SIG-M5 treated with dmso at 0.1 percent for 504 hours (cell line): Measurements from ENCODE around the gene SLC51A.
A peak's percentile ranks its signal among the peaks of the same experiment; 100 is the strongest.
"Not testable (repeated sequence)": the region's sequence is repeated elsewhere in the genome, so short reads cannot be mapped to it uniquely, and the experiment has no call there.

Experiments
- DNase-seq: peaks from one replicate; lab custom pipeline; 2025; ENCODE audit not compliant: unreplicated experiment; lab: John Stamatoyannopoulos, UW

The SLC51A gene

DNA sequence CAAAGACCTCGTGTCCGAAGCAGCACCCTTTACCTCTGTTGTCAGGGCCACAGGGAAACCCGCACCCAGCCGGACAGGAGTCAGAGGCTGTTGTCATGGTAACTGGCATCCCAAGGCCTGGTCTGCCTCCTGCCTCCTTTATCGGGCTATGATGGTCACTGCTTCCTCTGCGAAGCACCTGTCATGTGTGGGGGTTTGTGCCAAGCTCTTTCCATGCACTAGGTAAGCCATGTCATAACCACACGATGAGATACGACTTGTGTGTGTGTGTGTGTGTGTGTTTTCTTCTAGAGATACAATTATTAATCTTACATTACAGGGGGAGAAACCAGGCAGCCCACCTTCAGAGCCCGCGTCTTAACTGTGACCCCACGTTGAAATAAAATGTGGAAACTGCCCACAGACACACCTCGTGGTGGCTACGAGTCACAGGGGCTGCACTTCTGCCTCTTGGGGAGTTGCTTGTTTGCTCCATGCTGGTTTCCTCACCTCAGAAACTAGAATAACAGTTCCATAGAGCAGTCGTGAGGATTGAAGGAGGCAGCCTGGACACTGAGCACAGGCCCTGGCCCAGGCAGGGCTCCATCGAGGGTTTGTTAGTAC, 23.1 kb upstream of the SLC51A start:
- no peak for DNase-seq

DNA sequence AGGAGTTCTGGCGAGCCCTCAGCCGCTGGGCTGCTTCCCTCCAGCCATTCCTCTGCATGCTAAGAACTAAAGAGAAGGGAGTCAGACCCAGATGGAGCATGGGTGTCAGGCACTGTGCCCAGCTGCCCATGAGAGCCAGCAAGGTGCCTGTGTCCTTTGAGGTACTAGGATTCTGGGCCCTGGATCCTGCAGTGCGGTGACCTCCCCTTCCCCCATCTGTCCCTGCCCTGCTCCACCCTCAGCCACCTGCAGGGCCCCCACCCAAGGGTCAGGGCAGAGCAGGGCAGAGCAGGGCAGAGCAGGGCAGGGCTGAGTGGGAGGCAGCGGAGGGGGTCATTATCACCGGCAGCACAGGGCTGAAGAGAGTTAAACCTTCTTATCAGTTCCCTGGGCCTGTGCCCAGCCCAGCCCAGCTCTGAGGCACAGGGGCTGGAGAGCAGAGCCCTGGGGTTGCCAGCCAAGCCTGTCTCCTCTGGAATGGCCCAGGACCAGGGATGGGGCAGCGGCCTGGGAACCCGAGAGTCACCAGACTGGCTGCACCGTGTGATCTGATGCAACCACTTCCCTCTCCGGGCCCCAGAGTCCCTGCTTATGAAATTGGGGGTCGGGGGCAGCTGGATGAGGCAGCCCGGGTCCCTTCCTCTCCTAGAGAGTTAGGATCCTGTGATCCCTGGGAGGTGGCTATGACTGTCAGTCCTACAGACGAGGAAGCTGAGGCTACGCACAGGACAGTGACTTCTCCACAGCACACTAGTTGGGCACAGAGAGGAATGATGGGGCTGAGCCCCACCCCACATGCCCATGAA, 22.4 kb upstream of the SLC51A start:
- DNase-seq, result peak; percentile 19

DNA sequence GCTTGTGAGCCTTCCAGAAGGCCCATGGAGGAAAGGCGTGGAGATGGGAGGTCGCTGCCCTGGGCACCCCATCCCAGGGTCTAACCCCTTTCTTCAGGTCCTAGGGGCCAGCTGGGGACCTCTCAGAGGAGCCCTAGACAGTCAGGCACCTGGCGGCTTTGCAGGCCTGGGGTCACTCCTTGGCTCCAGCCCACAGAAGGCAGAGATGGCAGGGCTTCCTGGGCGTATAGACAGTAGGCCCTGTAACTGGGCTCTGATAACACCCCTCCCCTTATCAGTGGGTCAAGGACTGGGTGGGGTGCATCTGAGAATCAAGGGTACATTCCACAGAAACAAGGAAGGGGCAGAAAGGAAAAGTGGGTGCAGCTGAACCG, 21.8 kb upstream of the SLC51A start:
- DNase-seq, result no peak

DNA sequence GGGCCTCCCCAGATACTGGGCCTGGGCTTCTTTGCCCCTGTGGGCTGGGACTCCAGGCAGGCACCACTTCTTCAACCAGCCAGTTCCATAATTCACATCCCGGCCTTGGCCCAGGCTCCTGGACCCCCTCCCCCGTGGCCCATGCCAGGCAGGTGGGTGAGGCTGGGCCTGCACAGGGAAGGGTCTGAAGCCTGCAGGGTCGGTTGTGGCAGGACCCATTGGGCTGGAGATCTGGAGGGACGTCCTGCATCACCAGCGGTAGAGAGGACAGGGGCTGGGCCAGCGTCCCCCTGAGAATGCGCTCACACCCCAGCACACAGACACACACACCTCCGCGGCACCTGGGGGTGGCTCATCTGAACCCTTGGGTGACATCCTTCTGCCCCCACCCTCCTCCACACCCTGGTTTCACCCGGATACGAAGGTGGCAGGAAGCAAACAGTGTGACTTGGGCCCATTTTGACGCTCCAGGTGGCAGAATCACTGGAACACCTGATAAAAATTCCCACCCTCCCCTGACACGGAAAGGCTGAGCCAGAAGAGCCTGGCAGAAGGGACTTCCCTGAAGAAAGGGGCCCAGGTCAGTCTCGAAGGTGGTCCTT, 20.6 kb upstream of the SLC51A start:
- DNase-seq, result no peak

DNA sequence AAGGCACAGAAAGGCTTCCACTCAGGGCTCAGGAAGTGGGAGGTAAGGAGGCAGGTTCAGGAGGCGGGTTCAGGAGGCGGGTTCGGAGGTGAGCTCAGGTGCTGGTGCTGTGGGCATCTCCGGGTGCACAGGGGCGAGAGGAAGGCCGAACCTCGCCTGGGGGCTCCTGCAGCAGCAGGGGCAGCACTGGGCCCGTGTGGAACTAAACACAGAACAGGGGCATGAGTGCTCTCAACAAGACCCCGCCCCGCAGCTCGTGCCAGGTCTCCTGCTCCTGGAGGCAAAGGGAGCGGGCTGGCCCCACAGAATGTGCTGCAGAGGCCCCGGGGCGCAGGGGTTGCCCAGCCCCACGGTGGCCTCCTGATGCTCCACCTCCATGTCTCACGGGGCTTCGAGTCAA, 18.8 kb upstream of the SLC51A start:
- no peak for DNase-seq

DNA sequence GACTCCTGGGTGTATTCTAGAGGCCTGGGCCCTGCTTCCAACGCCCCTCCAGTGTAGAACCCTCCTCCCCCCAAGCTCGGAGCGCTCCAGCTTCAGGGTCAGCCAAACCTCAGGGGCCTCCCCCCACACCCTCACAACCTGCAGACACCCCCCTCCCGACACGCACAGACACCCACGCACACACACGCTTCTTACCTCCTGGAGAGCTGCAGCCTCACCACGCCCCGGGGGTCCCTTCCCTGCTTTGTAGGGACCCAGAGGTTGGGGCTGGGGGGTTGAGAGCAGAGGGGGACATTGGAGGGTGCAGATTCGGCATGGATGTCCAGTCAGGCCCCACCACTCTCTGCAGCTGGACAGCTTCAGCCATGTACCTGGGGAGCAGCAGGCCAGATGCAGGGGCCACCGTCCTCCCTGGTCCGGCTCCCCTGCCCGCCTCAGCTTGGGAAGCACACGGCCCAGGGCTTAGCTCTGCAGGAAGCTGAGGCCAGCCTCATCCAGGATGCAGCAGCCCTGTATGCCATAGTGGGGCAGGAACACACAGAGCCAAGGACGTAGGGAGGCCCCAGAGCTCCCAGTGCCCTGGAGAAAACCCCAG, 18.2 kb upstream of the SLC51A start:
- no peak for DNase-seq

DNA sequence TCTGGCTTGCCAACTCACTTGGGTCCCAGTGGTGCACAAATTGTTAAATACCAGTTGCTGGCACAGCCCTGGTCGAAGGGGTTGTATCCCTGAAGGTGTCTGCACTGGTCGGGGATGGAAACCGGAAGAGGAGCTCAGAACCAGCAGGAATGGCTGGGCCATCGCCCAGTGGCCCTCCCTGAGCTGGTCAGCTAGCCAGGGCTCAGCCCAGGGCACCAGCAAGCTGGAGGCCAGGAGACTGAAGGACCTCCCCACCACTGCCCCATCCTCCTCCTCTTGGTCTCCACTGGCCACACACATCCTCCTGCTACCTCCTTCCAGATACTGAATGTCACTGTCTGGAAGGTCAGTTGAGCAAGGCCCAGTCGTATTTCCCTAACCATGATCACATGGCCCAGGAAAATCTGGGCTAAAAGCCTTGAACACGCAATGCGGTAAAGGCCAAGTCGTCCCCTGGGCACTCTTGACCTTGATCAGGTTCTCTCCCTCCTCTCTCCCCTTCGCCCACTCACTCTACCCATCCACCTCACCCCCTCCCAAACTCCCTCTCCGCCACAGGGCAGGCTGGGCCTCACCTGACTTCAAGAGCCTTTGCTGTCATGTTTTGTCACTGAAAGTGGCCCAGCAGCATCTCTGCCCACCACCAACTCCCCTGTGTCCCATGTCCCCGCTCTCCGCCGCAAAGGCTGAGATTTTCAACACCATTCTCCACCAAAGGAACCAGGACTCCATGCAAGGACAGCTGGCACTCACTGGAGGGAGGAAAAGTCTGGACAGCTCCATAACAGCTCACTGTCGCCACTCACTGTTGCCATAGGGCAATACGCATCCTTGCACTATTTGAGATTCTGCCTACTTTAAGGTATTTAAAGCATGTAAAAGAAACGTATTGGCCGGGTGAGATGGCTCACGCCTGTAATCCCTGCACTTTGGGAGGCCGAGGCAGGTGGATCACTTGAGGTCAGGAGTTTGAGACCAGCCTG, 17.3 kb upstream of the SLC51A start:
- DNase-seq, result peak; percentile 21

DNA sequence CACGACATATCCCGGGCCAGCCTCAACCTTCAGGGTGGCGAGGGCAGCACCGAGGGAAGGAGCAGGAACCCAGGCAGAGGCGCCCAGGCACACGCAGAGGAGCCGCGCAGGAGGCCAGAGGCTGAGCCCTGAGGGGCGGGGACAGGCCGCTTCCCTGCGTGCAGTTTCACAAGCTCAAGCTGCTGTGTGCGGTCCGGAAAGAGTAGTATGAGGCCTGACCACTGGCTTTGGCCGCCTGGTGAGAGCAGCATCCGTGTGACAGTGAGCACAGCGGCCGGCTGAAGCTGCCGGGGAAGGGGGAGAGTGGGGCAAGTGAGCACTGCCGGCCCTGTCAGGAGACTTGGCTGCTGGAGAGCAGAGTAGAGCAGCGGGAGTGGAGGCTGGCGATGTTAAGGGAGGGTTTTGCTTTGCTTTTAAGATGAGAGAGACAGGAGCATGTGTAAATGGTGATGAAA, 13.8 kb upstream of the SLC51A start:
- DNase-seq, result peak; percentile 67

DNA sequence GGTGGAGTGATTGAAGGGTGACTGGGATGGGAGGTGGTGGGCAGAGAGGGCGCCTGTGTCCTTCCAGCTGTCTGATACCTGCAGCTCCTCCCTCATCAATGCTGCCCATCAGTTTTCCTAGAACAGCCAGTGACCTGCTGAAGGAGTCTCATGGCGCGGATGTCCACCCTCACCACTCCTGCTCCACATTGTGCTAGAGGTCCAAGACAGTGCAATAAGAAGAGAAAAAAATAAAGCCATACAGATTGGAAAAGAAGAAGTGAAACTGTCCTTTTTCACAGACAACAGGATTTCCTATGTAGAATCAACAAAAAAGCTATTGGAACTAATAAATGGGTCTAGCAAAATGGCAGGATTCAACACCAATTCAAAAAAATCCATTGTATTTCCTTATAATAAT, 12.5 kb upstream of the SLC51A start:
- peak; percentile 56 for DNase-seq

DNA sequence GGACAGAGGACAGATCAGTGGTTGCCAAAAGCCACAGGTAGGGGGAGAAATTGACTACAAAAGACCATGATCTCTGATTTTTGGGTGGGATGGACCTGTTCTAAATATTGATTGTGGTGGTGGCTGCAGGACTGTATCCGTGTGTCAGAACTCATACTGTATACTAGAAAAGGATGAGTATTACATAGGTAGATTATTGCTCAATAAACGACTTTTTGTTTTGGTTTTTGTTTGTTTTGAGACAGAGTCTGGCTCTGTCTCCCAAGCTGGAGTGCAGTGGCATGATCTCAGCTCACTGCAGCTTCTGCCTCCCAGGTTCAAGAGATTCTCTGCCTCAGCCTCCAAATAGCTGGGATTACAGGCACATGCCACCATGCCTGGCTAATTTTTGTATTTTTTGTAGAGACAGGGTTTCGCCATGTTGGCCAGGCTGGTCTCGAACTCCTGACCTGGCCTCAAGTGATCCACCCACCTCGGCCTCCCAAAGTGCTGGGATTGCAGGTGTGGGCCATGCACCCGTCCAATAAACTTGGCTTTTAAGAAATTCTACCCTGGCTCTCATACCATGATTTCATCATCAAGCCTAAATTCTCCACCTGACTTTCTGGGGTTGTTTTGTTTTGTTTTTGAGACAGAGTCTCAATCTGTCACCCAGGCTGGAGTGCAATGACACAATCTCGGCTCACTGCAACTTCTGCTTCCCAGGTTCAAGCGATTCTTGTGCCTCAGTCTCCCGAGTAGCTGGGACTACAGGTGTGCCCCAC, 10.7 kb upstream of the SLC51A start:
- DNase-seq, result not testable (repeated sequence)

DNA sequence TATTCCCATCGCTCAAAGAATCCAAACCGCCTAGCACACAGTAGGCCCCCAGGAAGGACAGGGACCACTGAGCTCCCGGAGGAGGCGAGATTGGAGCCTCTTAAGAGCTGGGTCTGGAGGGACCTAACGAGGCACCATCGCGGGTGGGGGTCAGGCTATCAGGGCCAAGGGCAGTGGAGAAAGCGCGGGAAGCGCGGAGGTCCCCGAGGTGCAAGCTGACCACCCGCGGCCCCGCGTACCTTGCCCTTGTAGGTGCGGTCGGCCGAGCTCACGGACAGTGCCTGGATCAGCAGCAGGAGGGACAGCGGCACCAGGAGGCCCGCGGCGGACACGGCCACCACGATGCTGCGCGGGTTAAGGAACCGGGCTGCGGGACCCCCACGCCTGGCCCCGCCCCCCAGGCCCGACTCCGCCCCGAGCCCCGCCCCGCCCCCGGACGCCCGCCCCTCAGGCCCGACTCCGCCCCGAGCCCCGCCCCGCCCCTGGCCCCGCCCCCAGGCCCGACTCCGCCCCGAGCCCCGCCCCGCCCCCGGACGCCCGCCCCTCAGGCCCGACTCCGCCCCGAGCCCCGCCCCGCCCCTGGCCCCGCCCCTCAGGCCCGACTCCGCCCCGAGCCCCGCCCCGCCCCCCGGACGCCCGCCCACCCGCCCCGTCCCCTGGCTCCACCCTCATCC, 9.0 kb upstream of the SLC51A start:
- DNase-seq, result no peak

DNA sequence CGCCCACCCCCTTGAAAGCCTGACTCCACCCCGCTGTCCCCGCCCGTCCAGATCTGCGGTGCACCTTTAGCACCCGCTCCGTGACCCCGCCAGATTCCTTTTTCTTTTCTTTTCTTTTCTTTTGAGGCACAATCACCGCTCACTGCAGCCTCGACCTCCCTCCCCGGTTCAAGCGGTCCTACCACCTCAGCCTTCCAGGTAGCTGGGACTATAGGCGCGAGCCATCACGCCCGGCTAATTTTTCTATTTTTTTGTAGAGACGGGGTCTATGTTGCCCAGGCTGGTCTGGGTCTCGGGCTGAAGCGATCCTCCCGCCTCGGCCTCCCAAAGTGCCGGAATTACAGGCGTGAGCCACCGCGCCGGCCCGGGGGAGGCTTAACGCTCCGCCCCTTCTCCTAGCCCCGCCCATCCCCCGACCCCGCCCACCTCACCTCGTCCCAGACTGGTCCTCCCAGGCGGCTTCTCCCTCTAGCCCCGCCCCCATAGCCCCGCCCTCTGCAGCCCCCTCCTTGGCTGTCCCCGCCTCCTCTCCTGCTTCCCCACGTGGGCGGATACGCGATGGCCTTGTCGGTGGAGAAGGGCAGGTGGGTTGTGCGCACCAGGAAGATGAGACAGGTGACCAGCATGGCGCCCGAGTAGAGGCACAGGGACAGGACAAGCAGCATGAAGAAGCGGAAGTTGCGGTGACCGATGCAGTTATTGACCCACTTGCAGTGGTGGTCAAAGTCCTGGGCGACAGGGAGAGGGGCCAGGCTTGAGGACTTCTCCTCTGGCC, 8.3 kb upstream of the SLC51A start:
- no peak for DNase-seq

DNA sequence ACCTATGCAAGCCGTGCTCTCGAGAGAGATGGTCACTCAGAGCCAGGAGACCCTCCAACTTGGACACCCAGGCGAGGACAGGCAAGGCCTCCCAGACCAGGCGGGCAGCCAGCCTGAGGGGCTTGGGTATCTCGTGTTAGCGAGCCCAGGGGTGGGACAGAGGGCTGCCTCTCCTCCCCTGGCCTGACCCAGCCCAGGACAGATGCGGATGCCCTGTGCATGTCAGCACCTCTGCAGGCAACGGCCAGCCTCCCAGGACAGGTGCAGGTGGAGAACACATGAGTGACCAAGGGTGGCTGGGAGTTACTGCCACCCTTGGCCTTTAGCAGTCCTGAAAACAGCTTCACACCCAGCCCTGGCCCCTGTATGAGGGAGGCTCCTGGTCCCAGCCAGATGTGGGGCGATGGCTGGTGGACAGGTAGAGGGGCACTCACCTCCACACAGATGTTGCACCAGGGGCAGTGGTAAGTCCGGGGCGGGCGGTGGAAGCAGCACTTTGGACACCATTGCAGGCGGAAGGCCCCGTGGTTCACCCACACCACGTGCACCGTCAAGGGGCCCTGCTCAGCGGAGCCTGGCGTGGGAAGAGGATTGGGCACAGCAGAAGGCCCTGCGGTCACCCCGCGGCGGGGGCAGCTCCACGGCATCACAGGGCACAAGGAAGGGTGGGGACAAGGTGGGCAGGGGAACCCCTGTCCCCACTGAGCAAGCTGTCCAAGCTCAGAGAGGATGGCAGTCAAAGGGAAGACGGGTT, 7.2 kb upstream of the SLC51A start:
- no peak for DNase-seq

DNA sequence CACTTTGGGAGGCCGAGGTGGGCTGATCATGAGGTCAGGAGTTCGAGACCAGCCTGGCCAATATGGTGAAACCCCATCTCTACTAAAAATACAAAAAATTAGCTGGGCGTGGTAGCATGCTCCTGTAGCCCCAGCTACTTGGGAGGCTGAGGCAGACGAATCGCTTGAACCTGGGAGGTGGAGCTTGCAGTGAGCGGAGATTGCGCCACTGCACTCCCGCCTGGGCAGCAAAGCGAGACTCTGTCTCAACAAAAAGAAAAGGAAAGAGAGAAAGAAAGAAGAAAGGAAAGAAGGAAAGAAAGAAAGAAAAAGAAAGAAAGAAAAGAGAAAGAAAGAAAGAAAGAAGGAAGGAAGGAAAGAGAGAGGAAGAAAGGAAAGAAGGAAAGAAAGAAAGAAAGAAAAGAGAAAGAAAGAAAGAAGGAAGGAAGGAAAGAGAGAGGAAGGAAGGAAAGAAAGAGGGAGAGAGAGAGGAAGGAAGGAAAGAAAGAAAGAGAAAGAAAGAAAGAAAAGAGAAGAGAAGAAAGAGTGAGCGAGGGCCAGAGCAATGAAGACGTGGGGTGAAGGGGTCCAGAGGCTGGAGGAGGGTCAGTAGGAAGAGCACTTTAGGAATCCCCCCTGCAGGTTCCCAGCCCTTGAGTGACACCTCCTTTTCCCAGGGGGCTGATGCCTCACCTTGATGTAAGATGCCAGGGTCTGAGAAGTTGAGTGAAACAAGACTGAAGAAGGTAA, 6.2 kb upstream of the SLC51A start:
- not testable (repeated sequence) for DNase-seq

DNA sequence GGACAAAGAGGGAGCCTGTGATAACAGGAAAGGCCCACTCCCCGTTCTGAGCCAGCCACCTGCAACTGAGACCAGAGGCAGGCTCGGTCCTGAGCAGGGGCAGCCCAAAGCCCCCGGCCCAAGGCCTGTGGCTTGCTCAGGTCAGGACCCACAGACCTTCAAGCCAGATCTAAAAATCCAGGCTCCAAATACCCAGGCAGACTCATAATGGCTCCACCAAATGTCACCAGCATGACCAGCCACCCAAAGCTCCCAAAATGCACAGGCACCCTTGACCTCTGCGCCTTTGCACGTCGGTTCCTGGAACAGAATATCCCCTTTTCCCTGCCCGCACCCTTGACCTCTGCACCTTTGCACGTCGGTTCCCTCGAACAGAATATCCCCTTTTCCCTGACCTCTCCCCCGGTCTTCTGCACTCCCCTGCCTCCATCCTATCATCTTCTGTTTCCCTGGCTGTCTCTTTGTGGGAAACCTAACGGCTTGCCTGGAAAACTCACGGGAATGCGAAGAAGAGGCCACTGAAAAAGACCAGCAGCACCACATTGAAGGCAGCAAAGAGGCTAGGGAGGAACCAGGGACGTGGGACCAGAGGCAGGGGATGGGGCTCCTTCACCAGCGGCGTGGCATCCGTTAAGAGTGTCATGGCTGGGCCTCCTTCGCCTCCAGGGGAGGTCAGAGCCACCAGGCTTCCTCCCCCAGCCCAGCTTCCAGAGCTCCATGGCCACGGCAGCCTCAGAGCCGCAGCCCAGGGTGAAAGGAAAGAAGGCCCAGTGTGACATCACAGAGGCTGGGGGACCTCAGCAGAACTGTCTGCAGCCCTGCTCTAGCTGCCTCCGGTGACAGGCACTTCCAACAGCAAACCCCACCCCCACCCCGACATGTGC, 5.4 kb upstream of the SLC51A start, which contains the start of gene ZDHHC19:
Gene ZDHHC19 (minus strand): TSS at position 728 of the 884 bp plus-strand sequence. CDS start 85 bp downstream, at position 643.
- no peak for DNase-seq

DNA sequence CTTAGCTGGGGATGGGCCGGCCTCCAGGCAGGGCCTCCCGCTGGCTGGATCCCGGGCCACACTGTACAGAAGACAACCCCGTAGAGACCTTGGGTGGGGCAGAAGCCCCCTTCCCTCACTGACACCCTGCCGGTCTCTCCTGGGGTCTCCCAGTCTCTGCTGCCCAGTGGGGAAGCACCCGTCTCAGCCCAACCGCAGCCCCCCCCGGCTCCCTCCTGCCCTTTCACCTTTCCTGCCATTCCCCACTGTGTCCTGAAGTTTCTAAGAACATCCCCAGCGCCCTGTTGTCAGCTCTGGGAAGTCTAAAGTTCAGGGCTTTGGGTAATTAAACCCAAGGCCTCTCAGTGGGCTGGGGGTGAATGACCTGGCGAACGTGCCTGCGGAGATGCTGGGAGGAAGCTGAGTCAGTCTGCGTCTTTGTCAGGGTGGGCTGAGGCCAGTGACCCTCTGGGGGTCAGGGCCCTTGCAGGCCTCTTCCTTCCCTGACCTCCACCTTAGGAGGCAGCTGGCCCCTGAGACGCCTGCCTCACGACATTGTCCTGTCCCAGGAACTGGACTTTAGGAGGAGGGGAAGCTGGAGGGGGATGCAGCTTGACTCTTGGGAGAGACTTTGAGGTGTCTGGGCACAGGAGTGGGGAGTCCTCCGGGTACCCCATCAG, 1.4 kb upstream of the SLC51A start:
- DNase-seq, result no peak
